Endothelial cell of umbilical vein (primary cell): ENCODE measurements around the gene MAP6.

ENCODE experiments used
- EZH2 ChIP-seq: IDR thresholded peaks from 2 replicates; pipeline ENCODE4 v1.6.1; 2012; ENCODE audit warnings: borderline replicate concordance, low read depth, mild to moderate bottlenecking, moderate library complexity, low read length, inconsistent platforms; ENCODE audit not compliant: severe bottlenecking
- GATA2 ChIP-seq: IDR thresholded peaks from 2 replicates; pipeline ENCODE4 v1.7.0; 2011; ENCODE audit warnings: low read depth, mild to moderate bottlenecking, moderate library complexity, mixed read lengths, low read length; ENCODE audit not compliant: insufficient read length, insufficient read depth
- JUN ChIP-seq: IDR thresholded peaks from 2 replicates; pipeline ENCODE4 v1.6.1; 2011; ENCODE audit warnings: borderline replicate concordance, low read depth; ENCODE audit not compliant: insufficient read length, insufficient read depth
- MYC ChIP-seq: IDR thresholded peaks from one replicate; pipeline ENCODE4 v1.6.1; 2011; ENCODE audit warnings: mild to moderate bottlenecking, low read depth, low read length
- POLR2A ChIP-seq: IDR thresholded peaks from 2 replicates; pipeline ENCODE4 v1.6.1; 2012; ENCODE audit warnings: low read depth, mild to moderate bottlenecking, control low read depth, low read length
- POLR2AphosphoS5 ChIP-seq: IDR thresholded peaks from 2 replicates; pipeline ENCODE4 v1.6.1; 2012; ENCODE audit warnings: low read depth, mild to moderate bottlenecking, control low read depth, low read length, moderate library complexity; ENCODE audit not compliant: insufficient read depth
- TF ChIP-seq, protein P1 (sequence below), 2 donors: IDR thresholded peaks; 1 replicate in 1 of 2; 2 replicates in 1 of 2; pipeline ENCODE4 v1.5.1; 2011; ENCODE audit warnings: low read length in 2 of 2, mild to moderate bottlenecking in 2 of 2, moderate library complexity in 2 of 2, control low read depth in 1 of 2, inconsistent platforms in 1 of 2, low read depth in 1 of 2; ENCODE audit not compliant: insufficient read depth in 1 of 2; ENCODE audit errors: extremely low read depth in 1 of 2
- TF ChIP-seq, protein P2 (sequence below): IDR thresholded peaks from 2 replicates; pipeline ENCODE4 v1.6.1; 2011; ENCODE audit not compliant: insufficient read depth, insufficient read length

DNA sequence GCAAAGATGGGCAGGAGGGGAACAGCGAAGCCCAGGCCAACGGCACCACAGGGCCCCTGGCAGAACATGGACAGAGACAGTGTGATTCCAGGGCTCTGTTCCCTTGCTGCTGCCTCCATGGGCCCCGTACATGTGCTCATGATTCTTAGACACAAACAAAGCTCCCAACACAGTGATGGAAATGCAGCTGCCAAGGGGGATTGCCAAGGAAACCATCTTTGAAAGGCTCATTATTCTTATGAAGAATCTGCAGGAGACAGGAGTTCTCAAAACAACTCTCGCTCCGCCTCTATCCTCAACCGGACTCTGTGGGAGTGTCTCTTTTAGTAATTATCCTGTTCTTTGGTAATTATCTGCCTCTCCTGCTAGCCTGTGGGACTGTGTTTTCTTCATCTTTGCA, 74.6 kb downstream of the MAP6 start:
- TF ChIP-seq, protein P1, sequence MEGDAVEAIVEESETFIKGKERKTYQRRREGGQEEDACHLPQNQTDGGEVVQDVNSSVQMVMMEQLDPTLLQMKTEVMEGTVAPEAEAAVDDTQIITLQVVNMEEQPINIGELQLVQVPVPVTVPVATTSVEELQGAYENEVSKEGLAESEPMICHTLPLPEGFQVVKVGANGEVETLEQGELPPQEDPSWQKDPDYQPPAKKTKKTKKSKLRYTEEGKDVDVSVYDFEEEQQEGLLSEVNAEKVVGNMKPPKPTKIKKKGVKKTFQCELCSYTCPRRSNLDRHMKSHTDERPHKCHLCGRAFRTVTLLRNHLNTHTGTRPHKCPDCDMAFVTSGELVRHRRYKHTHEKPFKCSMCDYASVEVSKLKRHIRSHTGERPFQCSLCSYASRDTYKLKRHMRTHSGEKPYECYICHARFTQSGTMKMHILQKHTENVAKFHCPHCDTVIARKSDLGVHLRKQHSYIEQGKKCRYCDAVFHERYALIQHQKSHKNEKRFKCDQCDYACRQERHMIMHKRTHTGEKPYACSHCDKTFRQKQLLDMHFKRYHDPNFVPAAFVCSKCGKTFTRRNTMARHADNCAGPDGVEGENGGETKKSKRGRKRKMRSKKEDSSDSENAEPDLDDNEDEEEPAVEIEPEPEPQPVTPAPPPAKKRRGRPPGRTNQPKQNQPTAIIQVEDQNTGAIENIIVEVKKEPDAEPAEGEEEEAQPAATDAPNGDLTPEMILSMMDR (IDR thresholded peaks at IDR 0.05; ENCODE audit: extremely low read depth in 1 of 2, insufficient read depth in 1 of 2, low read depth in 1 of 2, low read length in 2 of 2), result no peak
- no peak for TF ChIP-seq MYC
- no peak for TF ChIP-seq JUN
- TF ChIP-seq POLR2A, result no peak
- no peak for TF ChIP-seq POLR2AphosphoS5
- TF ChIP-seq EZH2, result no peak
- TF ChIP-seq, protein P2, sequence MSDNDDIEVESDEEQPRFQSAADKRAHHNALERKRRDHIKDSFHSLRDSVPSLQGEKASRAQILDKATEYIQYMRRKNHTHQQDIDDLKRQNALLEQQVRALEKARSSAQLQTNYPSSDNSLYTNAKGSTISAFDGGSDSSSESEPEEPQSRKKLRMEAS, result no peak
- TF ChIP-seq GATA2, result no peak
